Nephron (organoid): ENCODE data around the gene NCOA7.
A peak's percentile ranks its signal among the peaks of the same experiment; 100 is the strongest.

Experiments used
- H3K27ac Mint-ChIP-seq, 3 experiments: 2 replicates each; pipeline ENCODE4 v1.8.0; 2020; ENCODE audit warnings: mixed read lengths in 3 of 3, mild to moderate bottlenecking in 2 of 3, moderate library complexity in 1 of 3
- H3K27me3 Mint-ChIP-seq: 2 replicates; pipeline ENCODE4 v1.8.0; 2021; ENCODE audit warnings: low read depth, mild to moderate bottlenecking, moderate library complexity, mixed read lengths
- H3K36me3 Mint-ChIP-seq: 2 replicates; pipeline ENCODE4 v1.8.0; 2020; ENCODE audit warnings: low read depth, mixed read lengths
- H3K4me1 Mint-ChIP-seq: 2 replicates; pipeline ENCODE4 v1.8.0; 2020; ENCODE audit warnings: mixed read lengths
- H3K4me3 Mint-ChIP-seq, 3 experiments: 2 replicates each; pipeline ENCODE4 v1.8.0; 2020; ENCODE audit warnings: mild to moderate bottlenecking in 3 of 3, mixed read lengths in 3 of 3, moderate library complexity in 2 of 3
- H3K9me3 Mint-ChIP-seq: 2 replicates; pipeline ENCODE4 v1.8.0; 2020; ENCODE audit warnings: mixed read lengths
- TF ChIP-seq, protein P1 (sequence below), 3 experiments: fragments of 200-600 bp; sonication (generic); IDR thresholded peaks; one replicate each; pipeline ENCODE4 v1.5.0; 2021; ENCODE audit warnings: antibody characterized with exemption in 3 of 3; ENCODE audit not compliant: unreplicated experiment in 3 of 3

The NCOA7 gene

DNA sequence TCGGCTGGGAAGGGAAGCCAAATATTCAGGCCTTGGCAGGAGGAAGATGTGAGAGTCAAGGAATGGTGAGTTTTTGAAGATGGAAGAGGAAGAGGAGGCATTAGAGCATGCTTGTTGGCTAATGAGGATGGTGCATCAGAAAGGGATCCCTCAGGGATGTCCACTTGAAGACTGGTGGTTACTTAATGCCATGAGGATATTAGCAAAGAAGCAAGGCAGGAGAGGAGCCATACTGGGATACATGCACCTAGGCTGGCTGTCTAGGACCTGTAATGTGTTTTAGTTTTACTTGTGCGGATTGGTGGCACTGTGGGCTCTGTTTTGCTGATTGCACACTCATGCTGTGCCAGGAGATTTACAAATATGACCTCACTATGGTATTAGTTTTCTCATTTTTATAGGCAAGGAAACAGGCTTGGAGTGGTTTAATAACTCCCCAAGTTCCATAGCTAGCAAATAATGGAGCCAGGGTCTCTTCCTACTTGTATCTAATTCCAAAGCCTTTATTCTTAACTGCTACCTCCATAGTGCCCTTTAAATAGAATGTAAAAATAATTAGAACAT lies 37.8 kb downstream of the NCOA7 start:
- H3K9me3 Mint-ChIP-seq = no peaks in the 10 kb centered on the region
- H3K27me3 Mint-ChIP-seq = no peaks in the 10 kb centered on the region
- no peaks in the 10 kb centered on the region for H3K4me1 Mint-ChIP-seq
- TF ChIP-seq, protein P1, sequence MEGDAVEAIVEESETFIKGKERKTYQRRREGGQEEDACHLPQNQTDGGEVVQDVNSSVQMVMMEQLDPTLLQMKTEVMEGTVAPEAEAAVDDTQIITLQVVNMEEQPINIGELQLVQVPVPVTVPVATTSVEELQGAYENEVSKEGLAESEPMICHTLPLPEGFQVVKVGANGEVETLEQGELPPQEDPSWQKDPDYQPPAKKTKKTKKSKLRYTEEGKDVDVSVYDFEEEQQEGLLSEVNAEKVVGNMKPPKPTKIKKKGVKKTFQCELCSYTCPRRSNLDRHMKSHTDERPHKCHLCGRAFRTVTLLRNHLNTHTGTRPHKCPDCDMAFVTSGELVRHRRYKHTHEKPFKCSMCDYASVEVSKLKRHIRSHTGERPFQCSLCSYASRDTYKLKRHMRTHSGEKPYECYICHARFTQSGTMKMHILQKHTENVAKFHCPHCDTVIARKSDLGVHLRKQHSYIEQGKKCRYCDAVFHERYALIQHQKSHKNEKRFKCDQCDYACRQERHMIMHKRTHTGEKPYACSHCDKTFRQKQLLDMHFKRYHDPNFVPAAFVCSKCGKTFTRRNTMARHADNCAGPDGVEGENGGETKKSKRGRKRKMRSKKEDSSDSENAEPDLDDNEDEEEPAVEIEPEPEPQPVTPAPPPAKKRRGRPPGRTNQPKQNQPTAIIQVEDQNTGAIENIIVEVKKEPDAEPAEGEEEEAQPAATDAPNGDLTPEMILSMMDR (IDR thresholded peaks at IDR 0.05; ENCODE audit: unreplicated experiment in 3 of 3) = no peak
- H3K4me3 Mint-ChIP-seq = no peak overlapping the region
- peaks cover 6% of the 10 kb centered on the region for H3K36me3 Mint-ChIP-seq
- no peak overlapping the region for H3K27ac Mint-ChIP-seq

DNA sequence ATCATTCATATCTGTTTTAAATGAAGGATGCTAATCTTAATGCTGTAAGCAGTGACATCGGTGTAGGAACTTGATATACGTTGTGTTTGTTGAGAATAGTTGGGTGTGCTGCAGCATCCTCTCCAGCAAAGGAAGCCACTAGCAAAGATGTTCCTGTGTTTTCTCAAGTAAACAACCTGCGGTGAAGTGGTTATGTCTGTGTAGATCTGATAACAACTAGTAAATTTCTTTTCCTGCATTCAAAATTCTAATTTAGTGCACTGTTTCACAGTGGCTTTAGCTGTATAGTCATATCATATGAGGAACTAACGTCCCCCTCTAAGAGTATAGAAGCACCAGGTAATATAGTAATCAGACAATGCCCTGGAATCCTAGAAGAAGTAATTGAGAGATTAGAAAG lies 38.7 kb downstream of the NCOA7 start:
- Mint-ChIP-seq H3K4me1 (peaks cover 1% of the 10 kb centered on the region), H3K36me3 (peaks cover 6% of the 10 kb centered on the region), H3K9me3 (no peaks in the 10 kb centered on the region), H3K27ac (no peak overlapping the region), H3K27me3 (no peaks in the 10 kb centered on the region), H3K4me3 (no peak overlapping the region)
- TF ChIP-seq, protein P1 (IDR thresholded peaks at IDR 0.05; ENCODE audit: unreplicated experiment in 3 of 3) = no peak

DNA sequence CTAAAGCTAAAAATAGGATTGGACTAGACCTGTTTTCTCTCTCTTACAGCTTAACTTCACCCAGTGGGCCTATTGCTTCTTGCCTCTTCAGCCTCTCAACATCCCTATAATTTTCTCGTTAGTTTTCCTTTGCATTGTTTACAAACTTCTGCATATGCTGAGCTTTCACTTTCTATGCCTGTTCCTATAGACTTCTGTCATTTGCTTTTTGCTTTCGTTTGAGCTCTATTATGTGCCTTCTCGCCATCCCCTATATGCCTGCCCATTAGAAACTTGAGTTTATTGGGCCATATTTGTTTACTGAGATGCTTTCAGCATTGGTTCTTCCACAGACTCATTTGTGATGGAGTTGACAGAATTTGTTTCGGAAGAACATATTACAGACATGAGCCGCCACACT lies 40.9 kb downstream of the NCOA7 start:
- H3K36me3 Mint-ChIP-seq = peaks cover under 1% of the 10 kb centered on the region
- no peak overlapping the region for H3K27ac Mint-ChIP-seq
- H3K4me3 Mint-ChIP-seq = no peak overlapping the region
- H3K27me3 Mint-ChIP-seq = no peaks in the 10 kb centered on the region
- H3K9me3 Mint-ChIP-seq = no peaks in the 10 kb centered on the region
- peaks cover 4% of the 10 kb centered on the region for H3K4me1 Mint-ChIP-seq
- TF ChIP-seq, protein P1 (IDR thresholded peaks at IDR 0.05; ENCODE audit: unreplicated experiment in 3 of 3) = no peak

DNA sequence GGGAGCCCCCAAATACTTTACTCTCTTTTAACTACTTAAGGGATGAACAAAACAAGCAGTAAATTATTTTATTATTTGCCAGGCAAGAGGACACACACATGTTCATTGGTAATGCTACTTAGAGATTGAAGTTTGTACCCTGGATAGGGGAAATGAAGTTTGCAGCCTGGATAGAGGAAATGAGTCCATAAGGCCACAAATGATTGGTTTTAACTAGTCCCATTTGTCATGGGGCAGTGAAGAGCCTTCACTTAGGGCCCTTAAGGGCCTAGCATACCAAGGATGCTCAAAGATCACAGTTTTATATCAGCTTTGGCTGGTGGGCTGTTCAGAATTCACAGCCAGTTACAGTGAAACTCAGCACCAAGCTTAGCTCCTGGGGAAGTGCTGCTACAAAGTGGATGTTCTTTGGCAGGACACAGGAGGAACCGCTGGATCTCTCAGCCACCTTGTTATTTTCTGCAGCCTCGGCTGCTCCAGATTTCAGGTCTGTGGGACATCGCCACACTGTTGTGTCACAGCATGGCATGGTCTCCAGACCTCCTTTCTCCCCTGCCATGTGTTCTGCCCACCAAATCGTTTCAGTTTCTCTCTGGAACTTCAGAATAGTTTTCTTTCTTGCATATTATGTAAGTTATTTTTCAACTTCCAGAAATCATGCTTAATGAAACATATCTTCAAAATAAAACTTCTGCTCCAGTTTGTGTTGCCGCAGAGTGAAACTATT lies 41.8 kb downstream of the NCOA7 start:
- Mint-ChIP-seq H3K27ac (no peak overlapping the region), H3K4me3 (no peak overlapping the region), H3K36me3 (no peaks in the 10 kb centered on the region), H3K4me1 (peaks cover 4% of the 10 kb centered on the region), H3K9me3 (no peaks in the 10 kb centered on the region), H3K27me3 (no peaks in the 10 kb centered on the region)
- TF ChIP-seq, protein P1 (IDR thresholded peaks at IDR 0.05; ENCODE audit: unreplicated experiment in 3 of 3) = no peak

DNA sequence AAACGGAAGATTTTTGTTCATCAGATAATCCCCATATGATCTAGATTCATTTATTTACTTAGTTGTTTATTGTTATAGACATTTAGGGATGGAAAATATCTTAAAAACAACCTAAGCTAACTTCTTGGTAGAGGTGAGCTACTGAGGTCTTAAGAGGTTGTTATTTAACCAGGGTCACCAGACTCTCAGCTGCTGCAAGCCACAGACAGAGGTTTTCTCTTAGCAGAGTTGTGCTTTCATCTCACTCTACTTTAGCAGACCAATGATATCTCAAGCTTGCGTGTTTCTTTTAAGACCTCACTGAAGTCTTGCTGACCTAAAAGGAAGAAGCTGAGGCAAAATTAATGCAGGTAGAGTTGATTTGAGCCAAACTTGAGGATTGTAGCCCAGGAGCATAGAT lies 43.6 kb downstream of the NCOA7 start:
- TF ChIP-seq, protein P1 (IDR thresholded peaks at IDR 0.05; ENCODE audit: unreplicated experiment in 3 of 3) = no peak
- no peaks in the 10 kb centered on the region for H3K36me3 Mint-ChIP-seq
- H3K4me1 Mint-ChIP-seq = peaks cover 4% of the 10 kb centered on the region
- no peak overlapping the region for H3K4me3 Mint-ChIP-seq
- H3K27ac Mint-ChIP-seq = peak overlapping the region; percentile 55 to 93 (median 57)
- no peaks in the 10 kb centered on the region for H3K27me3 Mint-ChIP-seq
- no peaks in the 10 kb centered on the region for H3K9me3 Mint-ChIP-seq
